Psoas muscle (tissue), 8 donors: ENCODE data around the gene LGALS7B. TPM values are rescaled to one million over a fixed set of nuclear protein-coding genes. Genes with fewer than 3 reads are reported as not detected.
"Not testable (repeated sequence)": the region's sequence is repeated elsewhere in the genome, so short reads cannot be mapped to it uniquely, and the experiment has no call there.

Source experiments
- ATAC-seq, 4 donors: fragments of 200-7000 bp; cut with Tn5 transposase; one replicate each; pipeline ENCODE4 v1.9.1; 2020; ENCODE audit warnings: moderate library complexity in 3 of 4, mild to moderate bottlenecking in 2 of 4
- DNase-seq, 2 donors: peaks; one replicate each; pipeline ENCODE4 v3.0.0-alpha.2; 2020
- H3K27ac ChIP-seq: fragments of 200-600 bp; one replicate; pipeline ENCODE4 v1.8.0; 2022
- H3K27me3 ChIP-seq, 3 donors: fragments of 200-600 bp in 1 of 3; one replicate each; pipeline versions ENCODE4 v1.6.1 to v1.8.0; 2013 to 2022; ENCODE audit warnings: low read length in 2 of 3, mild to moderate bottlenecking in 2 of 3, moderate library complexity in 1 of 3; ENCODE audit not compliant: insufficient read depth in 3 of 3
- H3K36me3 ChIP-seq, 2 donors: fragments of 200-600 bp in 1 of 2; one replicate each; pipeline versions ENCODE4 v1.6.1 to v1.8.0; 2013 to 2022; ENCODE audit warnings: low read depth in 1 of 2, mild to moderate bottlenecking in 1 of 2, moderate library complexity in 1 of 2; ENCODE audit not compliant: insufficient read depth in 1 of 2
- H3K4me1 ChIP-seq: fragments of 200-600 bp; one replicate; pipeline ENCODE4 v1.8.0; 2022
- H3K4me3 ChIP-seq: fragments of 200-600 bp; one replicate; pipeline ENCODE4 v1.8.0; 2022; ENCODE audit warnings: mild to moderate bottlenecking
- H3K9me3 ChIP-seq: fragments of 200-600 bp; one replicate; pipeline ENCODE4 v1.8.0; 2022
- CTCF ChIP-seq: fragments of 200-600 bp; IDR thresholded peaks from one replicate; pipeline ENCODE4 v1.8.0; 2022; ENCODE audit warnings: antibody characterized with exemption
- WGBS, 3 donors: extraction: QIAGEN DNeasy Blood & Tissue Kit; methylation state at CpG; one replicate each; pipeline versions ENCODE4 v1.1.6 to v1.1.7; 2013; 5-methylcytosine and 5-hydroxymethylcytosine counted together
- intact Hi-C, 2 donors: fragments of 100-400 bp; cut with DNase I; formaldehyde crosslinking; loops; one replicate each; pipeline versions ENCODE4 v1.11.0 to v1.14.2; 2022
- polyA plus RNA-seq, 3 donors: library from polyadenylated mRNA; stranded (reverse); fragments of 200-250 nt; gene quantifications; one replicate each; pipeline ENCODE4 v1.2.3, GENCODE V29; 2013
- total RNA-seq, 4 donors: library from RNA; stranded (reverse); fragmentation: NEBNext Ultra II Directional in 2 of 4; extraction: Animal tissue kit (Norgen Biotek cat#: 25700) in 2 of 4; gene quantifications; one replicate each; pipeline versions ENCODE4 v1.2.1 to v1.2.4, GENCODE V29; 2021 to 2023
- donor health status: healthy with polysubstance abuse.
- donor health status: DM: no; HTN: no; CAD: no; lungs with moderate emphysema.
- donor health status: Bipolar disorder and iron deficiency.
- donor health status: healthy.
- donor health status: DM: yes; HTN: yes; CAD: no.
- donor health status: DM: no; HTN: no; CAD: no.
- donor health status: DM: no; HTN: no; CAD: no.
- donor health status: DM: yes; HTN: yes; CAD: no.

LGALS7B gene
- total and polyA plus RNA-seq, 7 donors, result 0.91 TPM; not detected in 6

- intact Hi-C loops, result no loop called here
- no peak for ATAC-seq
These were observed 25.2 kb upstream of the LGALS7B start for GRCh38 chr19:38763795-38764220.

GRCh38 chr19:38765214-38765613, 23.8 kb upstream of the LGALS7B start:
- TF ChIP-seq CTCF, result no peak
- ATAC-seq, result no peak
- intact Hi-C loops, result no loop called here
- WGBS, 3 donors, result 94 to 97% (median 97%) methylated on average over 2 of the region's 2 CpGs
- DNase-seq, result no peak
- H3K4me3 ChIP-seq, result no peak overlapping the region
- no peaks in the 10 kb centered on the region for H3K9me3 ChIP-seq
- no peaks in the 10 kb centered on the region for H3K36me3 ChIP-seq
- no peaks in the 10 kb centered on the region for H3K4me1 ChIP-seq
- peaks cover 0 to 7% (median 0%) of the 10 kb centered on the region in 3 donors for H3K27me3 ChIP-seq
- no peak overlapping the region for H3K27ac ChIP-seq

More at GRCh38 chr19:38763795-38764220, 25.2 kb upstream of the LGALS7B start:
- no peaks in the 10 kb centered on the region for H3K9me3 ChIP-seq
- no peaks in the 10 kb centered on the region for H3K4me1 ChIP-seq
- H3K27me3 ChIP-seq, result no peaks in the 10 kb centered on the region
- TF ChIP-seq CTCF, result no peak
- peak in 1 of 2 donors; percentile 4 for DNase-seq
- no peak overlapping the region for H3K4me3 ChIP-seq
- no peaks in the 10 kb centered on the region for H3K36me3 ChIP-seq
- 92 to 96% (median 96%) methylated on average over 3 of the region's 3 CpGs for WGBS, 3 donors
- no peak overlapping the region for H3K27ac ChIP-seq

DNA sequence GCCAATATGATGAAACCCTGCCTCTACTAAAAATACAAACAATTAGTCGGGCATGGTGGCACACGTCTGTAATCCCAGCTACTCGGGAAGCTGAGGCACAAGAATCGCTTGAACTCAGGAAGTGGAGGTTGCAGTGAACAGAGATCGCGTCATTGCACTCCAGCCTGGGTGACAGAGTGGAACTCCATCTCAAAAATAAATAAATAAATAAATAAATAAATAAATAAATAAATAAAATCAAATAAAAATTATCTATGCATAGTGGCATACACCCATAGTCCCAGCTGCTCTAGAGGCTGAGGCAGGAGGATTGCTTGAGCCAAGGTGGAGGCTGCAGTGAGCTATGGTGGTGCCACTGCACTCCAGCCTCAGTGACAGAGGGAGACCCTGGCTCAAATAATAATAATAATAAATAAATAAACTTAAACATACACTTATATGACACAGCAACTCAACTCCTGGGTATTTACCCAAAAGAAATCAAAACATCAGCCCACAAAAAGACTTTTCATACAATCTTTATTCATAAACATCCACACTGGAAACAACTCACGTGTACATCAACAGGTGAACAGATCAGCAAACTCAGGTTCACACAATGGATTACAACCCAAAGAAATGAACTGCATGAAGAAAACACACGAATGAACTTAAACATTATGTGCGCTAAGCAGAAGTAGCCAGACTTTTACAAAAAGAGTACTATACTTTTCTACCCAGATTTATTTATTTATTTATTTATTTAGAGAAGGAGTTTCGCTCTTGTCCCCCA, 22.5 kb upstream of the LGALS7B start:
- H3K4me1 ChIP-seq, result no peaks in the 10 kb centered on the region
- no peak overlapping the region for H3K4me3 ChIP-seq
- H3K27ac ChIP-seq, result no peak overlapping the region
- ATAC-seq (no peak), DNase-seq (peak in 1 of 2 donors; percentile 17)
- no peak for TF ChIP-seq CTCF
- WGBS, 3 donors, result 84 to 93% (median 90%) methylated on average over 10 of the region's 10 CpGs
- intact Hi-C loops, result no loop called here
- H3K36me3 ChIP-seq, result no peaks in the 10 kb centered on the region
- H3K9me3 ChIP-seq, result no peaks in the 10 kb centered on the region
- peaks cover 0 to 7% (median 0%) of the 10 kb centered on the region in 3 donors for H3K27me3 ChIP-seq

DNA sequence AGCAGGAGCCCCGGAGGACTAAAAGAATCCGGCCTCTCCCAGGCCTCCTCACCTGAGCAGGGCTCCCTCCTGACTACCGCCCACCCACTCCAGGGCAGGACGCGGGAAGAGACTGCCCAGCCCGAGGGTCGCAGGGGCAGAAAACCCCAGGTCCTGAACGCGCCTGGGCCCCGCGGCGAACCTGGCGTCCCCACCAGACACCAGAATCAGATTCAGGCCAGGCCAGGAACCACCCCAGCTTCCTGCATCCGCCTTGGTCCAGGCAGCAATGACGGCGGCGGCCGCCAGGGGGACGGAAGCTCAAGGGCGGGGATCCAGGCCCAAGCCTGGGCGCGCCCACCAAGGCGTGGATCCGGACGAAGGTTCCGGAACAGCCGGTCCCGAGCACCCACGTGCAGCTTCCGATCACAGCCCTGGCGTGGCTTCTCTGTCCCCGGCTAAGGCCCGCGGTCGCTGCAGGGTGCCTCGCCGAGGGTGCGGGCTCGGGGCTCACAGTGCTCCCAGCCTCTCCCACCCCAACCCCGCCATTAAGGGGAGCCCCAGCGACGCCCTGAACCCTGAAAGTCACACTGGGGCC, 19.3 kb upstream of the LGALS7B start:
- no peaks in the 10 kb centered on the region for H3K36me3 ChIP-seq
- intact Hi-C loops, result no loop called here
- peaks cover 0 to 7% (median 0%) of the 10 kb centered on the region in 3 donors for H3K27me3 ChIP-seq
- H3K4me1 ChIP-seq, result no peaks in the 10 kb centered on the region
- 11 to 19% (median 12%) methylated on average over 28 to 42 of the region's 42 CpGs for WGBS, 3 donors
- DNase-seq (peak; percentile 91 to 93), ATAC-seq (peak; percentile 80 to 90 (median 84))
- no peaks in the 10 kb centered on the region for H3K9me3 ChIP-seq
- peak; percentile 73 for TF ChIP-seq CTCF
- peak overlapping the region; percentile 56 for H3K4me3 ChIP-seq
- H3K27ac ChIP-seq, result no peak overlapping the region

GRCh38 chr19:38770228-38770948, 18.6 kb upstream of the LGALS7B start:
- peak overlapping the region; percentile 56 for H3K4me3 ChIP-seq
- intact Hi-C loops, H3K36me3 ChIP-seq, DNase-seq, H3K4me1 ChIP-seq, H3K9me3 ChIP-seq, H3K27me3 ChIP-seq, H3K27ac ChIP-seq: not testable (repeated sequence)
- ATAC-seq, result peak; percentile 17 to 46 (median 28)
- WGBS, 3 donors, result 0 to 10% methylated on average over 1 to 25 of the region's 58 CpGs; no CpG with 5 or more reads in 1 of the 3 donors

DNA sequence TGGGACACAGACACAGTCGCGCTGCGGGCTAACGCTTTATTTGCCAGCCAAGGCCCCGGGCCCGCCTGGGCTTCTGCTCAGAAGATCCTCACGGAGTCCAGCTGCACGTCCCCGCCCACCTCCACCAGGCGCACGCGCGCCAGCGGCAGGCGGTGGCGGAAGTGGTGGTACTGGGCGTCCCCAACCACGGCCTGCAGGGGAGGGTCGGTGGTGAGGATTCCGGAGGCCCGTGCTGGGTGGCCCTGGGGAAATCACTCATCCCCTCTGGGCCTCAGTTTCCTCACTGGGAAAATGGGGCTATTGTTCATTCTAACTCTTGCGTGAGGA, 18.1 kb upstream of the LGALS7B start:
- H3K36me3 ChIP-seq, intact Hi-C loops, H3K27me3 ChIP-seq, H3K27ac ChIP-seq, H3K4me1 ChIP-seq, H3K4me3 ChIP-seq, DNase-seq, H3K9me3 ChIP-seq: not testable (repeated sequence)
- 11 to 31% (median 31%) methylated on average over 1 of the region's 22 CpGs for WGBS, 3 donors
- peak; percentile 69 to 86 (median 80) for ATAC-seq

GRCh38 chr19:38771569-38771968, 17.4 kb upstream of the LGALS7B start:
- 72 to 92% (median 75%) methylated on average over 3 to 7 of the region's 30 CpGs for WGBS, 3 donors
- H3K4me3 ChIP-seq, intact Hi-C loops: not testable (repeated sequence)

More at GRCh38 chr19:38771569-38771968, 17.4 kb upstream of the LGALS7B start:
- H3K4me1 ChIP-seq, H3K36me3 ChIP-seq, H3K27me3 ChIP-seq, H3K9me3 ChIP-seq, H3K27ac ChIP-seq, DNase-seq: not testable (repeated sequence)
- ATAC-seq, result peak in 1 of 4 donors; percentile 8
